Liver (tissue), 9 donors: ENCODE data around the gene KMT2D. TPM values are rescaled to one million over a fixed set of nuclear protein-coding genes. Genes with fewer than 3 reads are reported as not detected.

Source experiments
- DNase-seq: peaks from one replicate; pipeline ENCODE4 v3.0.0-alpha.2; 2017; ENCODE audit warnings: low spot score
- H3K27ac ChIP-seq, 2 donors: one replicate each; pipeline ENCODE4 v1.7.0; 2013; ENCODE audit warnings: inconsistent platforms in 2 of 2, low read length in 2 of 2, control low read depth in 1 of 2, low read depth in 1 of 2, mild to moderate bottlenecking in 1 of 2
- H3K27me3 ChIP-seq, 4 donors: one replicate each; pipeline versions ENCODE4 v1.6.1 to v1.7.0; 2013; ENCODE audit warnings: low read length in 3 of 4, inconsistent platforms in 1 of 4, mild to moderate bottlenecking in 1 of 4, moderate library complexity in 1 of 4; ENCODE audit not compliant: control insufficient read depth in 4 of 4, insufficient read depth in 4 of 4
- H3K36me3 ChIP-seq, 4 donors: one replicate each; pipeline versions ENCODE4 v1.6.1 to v1.7.0; 2013; ENCODE audit warnings: low read length in 3 of 4, mild to moderate bottlenecking in 3 of 4, low read depth in 1 of 4, moderate library complexity in 1 of 4; ENCODE audit not compliant: control insufficient read depth in 4 of 4, insufficient read depth in 3 of 4
- H3K4me1 ChIP-seq, 4 donors: one replicate each; pipeline versions ENCODE4 v1.6.1 to v1.7.0; 2013; ENCODE audit warnings: low read length in 3 of 4, mild to moderate bottlenecking in 3 of 4, moderate library complexity in 1 of 4; ENCODE audit not compliant: control insufficient read depth in 4 of 4, insufficient read depth in 4 of 4
- H3K4me3 ChIP-seq, 3 donors: one replicate each; pipeline versions ENCODE4 v1.6.1 to v1.7.0; 2013; ENCODE audit warnings: low read length in 3 of 3, control low read depth in 1 of 3, low read depth in 1 of 3, mild to moderate bottlenecking in 1 of 3
- H3K9ac ChIP-seq, 2 donors: one replicate each; pipeline ENCODE4 v1.7.0; 2013; ENCODE audit warnings: low read length in 2 of 2, mild to moderate bottlenecking in 2 of 2, moderate library complexity in 2 of 2, control low read depth in 1 of 2, low read depth in 1 of 2
- H3K9me3 ChIP-seq, 4 donors: one replicate each; pipeline versions ENCODE4 v1.6.1 to v1.7.0; 2013; ENCODE audit warnings: low read length in 3 of 4; ENCODE audit not compliant: control insufficient read depth in 4 of 4
- FOXA2 ChIP-seq: IDR thresholded peaks from 2 replicates; pipeline ENCODE4 v1.6.1; 2016; ENCODE audit warnings: antibody characterized with exemption
- HNF4A ChIP-seq, 2 donors: conservative IDR thresholded peaks; 2 replicates each; pipeline ENCODE4 v1.6.1; 2016; ENCODE audit warnings: antibody characterized with exemption in 2 of 2, mild to moderate bottlenecking in 2 of 2
- JUND ChIP-seq, 2 donors: IDR thresholded peaks; 2 replicates each; pipeline ENCODE4 v1.6.1; 2016; ENCODE audit warnings: antibody characterized with exemption in 2 of 2
- NR2F2 ChIP-seq: IDR thresholded peaks from 2 replicates; pipeline ENCODE4 v1.6.1; 2016; ENCODE audit warnings: antibody characterized with exemption
- RAD21 ChIP-seq, 2 donors: IDR thresholded peaks; 2 replicates each; pipeline ENCODE4 v1.6.1; 2016; ENCODE audit warnings: antibody characterized with exemption in 2 of 2, mild to moderate bottlenecking in 2 of 2
- TAF1 ChIP-seq: conservative IDR thresholded peaks from 2 replicates; pipeline ENCODE4 v1.6.1; 2016; ENCODE audit warnings: antibody characterized with exemption, mild to moderate bottlenecking
- YY1 ChIP-seq: IDR thresholded peaks from 2 replicates; pipeline ENCODE4 v1.6.1; 2016; ENCODE audit warnings: antibody characterized with exemption, mild to moderate bottlenecking
- WGBS: extraction: QIAGEN DNeasy Blood & Tissue Kit; methylation state at CpG from one replicate; pipeline ENCODE4 v1.1.7; 2013; 5-methylcytosine and 5-hydroxymethylcytosine counted together
- polyA plus RNA-seq, 2 donors: library from polyadenylated mRNA; stranded (reverse) in 1 of 2; unstranded in 1 of 2; fragments of 200-250 nt in 1 of 2; fragments of >200 nt in 1 of 2; fragmentation: Nextera tagmentation in 1 of 2; extraction: Ambion mirVana in 1 of 2; gene quantifications; one replicate each; pipeline versions ENCODE4 v1.2.1 to v1.2.3, GENCODE V29; 2013 to 2015
- total RNA-seq, 2 donors: library from RNA; depleted of rRNA; stranded (reverse); fragments of >200 nt; gene quantifications; one replicate each; pipeline ENCODE4 v1.2.3, GENCODE V29; 2014
- TF ChIP-seq, protein P1 (sequence below): fragments of 150-350 bp; IDR thresholded peaks from 2 replicates; pipeline ENCODE4 v1.5.1; 2017; ENCODE audit warnings: improper control_type of control experiment, low read depth, low read length; ENCODE audit not compliant: missing input control
- TF ChIP-seq, protein P2 (sequence below): IDR thresholded peaks from 2 replicates; pipeline ENCODE4 v1.6.1; 2016; ENCODE audit warnings: antibody characterized with exemption, mild to moderate bottlenecking
- TF ChIP-seq, protein P3 (sequence below): IDR thresholded peaks from 2 replicates; pipeline ENCODE4 v1.6.1; 2016; ENCODE audit warnings: antibody characterized with exemption
- TF ChIP-seq, protein P4 (sequence below): IDR thresholded peaks from 2 replicates; pipeline ENCODE4 v1.6.1; 2016; ENCODE audit warnings: antibody characterized with exemption
- donor health status: healthy.
- donor health status: healthy.
- donor health status: healthy.
- donor health status: healthy.
- donor health status: healthy.

The KMT2D gene
- total and polyA plus RNA-seq, 4 donors, result 4.5 to 53.8 (median 25.0) TPM

DNA sequence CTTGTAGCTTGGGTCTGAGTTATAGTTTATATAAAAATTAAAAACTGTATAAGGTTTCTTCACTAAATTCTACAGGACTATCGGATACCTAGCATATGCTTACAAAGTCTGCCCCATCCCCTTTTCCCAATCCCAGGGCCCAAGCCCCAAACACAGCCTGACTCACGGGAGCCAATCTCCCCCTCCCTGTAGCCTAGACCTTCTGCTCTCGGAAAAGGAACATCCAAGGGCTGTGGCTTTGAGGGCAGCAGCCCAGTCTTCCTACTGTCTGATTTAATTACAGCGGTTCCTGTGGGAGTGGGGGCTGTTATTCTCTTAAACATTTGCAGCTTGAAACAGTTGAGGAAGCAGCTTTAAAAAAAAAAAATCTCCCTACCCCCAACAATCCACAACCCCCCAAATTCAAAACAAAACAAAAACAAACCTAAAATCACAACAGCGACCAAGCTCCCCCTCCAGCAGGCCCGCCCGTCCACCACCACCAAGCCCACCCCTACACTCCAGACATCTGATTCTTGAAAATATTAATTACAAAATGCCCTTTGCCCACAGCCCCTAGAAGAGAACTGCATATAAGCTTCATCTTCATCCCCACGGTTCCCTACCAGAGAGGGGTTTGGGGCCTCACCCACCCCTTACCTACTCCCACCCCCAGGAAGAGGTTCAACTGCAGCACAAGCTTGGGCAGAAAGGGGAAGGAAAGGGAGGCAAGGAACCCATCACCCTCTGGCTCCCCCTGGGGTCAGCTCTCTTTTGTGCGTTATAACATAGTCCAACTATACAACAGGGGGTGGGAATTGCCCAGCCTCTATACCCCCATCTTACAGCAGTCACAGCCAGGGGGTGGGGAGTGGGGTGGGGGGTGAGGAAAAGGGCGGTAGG, 40.9 kb downstream of the KMT2D start:
- no peak overlapping the region for H3K9ac ChIP-seq
- H3K36me3 ChIP-seq, result peaks cover 10 to 33% (median 28%) of the 10 kb centered on the region in 4 donors
- peak overlapping the region; percentile 87 to 92 for H3K27ac ChIP-seq
- WGBS, result 79% methylated on average over 10 of the region's 10 CpGs
- TF ChIP-seq, protein P1, sequence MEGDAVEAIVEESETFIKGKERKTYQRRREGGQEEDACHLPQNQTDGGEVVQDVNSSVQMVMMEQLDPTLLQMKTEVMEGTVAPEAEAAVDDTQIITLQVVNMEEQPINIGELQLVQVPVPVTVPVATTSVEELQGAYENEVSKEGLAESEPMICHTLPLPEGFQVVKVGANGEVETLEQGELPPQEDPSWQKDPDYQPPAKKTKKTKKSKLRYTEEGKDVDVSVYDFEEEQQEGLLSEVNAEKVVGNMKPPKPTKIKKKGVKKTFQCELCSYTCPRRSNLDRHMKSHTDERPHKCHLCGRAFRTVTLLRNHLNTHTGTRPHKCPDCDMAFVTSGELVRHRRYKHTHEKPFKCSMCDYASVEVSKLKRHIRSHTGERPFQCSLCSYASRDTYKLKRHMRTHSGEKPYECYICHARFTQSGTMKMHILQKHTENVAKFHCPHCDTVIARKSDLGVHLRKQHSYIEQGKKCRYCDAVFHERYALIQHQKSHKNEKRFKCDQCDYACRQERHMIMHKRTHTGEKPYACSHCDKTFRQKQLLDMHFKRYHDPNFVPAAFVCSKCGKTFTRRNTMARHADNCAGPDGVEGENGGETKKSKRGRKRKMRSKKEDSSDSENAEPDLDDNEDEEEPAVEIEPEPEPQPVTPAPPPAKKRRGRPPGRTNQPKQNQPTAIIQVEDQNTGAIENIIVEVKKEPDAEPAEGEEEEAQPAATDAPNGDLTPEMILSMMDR, result no peak
- TF ChIP-seq NR2F2, result no peak
- TF ChIP-seq FOXA2, result no peak
- TF ChIP-seq JUND (IDR thresholded peaks at IDR 0.05), result no peak
- TF ChIP-seq YY1, result no peak
- TF ChIP-seq, protein P2, sequence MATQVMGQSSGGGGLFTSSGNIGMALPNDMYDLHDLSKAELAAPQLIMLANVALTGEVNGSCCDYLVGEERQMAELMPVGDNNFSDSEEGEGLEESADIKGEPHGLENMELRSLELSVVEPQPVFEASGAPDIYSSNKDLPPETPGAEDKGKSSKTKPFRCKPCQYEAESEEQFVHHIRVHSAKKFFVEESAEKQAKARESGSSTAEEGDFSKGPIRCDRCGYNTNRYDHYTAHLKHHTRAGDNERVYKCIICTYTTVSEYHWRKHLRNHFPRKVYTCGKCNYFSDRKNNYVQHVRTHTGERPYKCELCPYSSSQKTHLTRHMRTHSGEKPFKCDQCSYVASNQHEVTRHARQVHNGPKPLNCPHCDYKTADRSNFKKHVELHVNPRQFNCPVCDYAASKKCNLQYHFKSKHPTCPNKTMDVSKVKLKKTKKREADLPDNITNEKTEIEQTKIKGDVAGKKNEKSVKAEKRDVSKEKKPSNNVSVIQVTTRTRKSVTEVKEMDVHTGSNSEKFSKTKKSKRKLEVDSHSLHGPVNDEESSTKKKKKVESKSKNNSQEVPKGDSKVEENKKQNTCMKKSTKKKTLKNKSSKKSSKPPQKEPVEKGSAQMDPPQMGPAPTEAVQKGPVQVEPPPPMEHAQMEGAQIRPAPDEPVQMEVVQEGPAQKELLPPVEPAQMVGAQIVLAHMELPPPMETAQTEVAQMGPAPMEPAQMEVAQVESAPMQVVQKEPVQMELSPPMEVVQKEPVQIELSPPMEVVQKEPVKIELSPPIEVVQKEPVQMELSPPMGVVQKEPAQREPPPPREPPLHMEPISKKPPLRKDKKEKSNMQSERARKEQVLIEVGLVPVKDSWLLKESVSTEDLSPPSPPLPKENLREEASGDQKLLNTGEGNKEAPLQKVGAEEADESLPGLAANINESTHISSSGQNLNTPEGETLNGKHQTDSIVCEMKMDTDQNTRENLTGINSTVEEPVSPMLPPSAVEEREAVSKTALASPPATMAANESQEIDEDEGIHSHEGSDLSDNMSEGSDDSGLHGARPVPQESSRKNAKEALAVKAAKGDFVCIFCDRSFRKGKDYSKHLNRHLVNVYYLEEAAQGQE, result no peak
- TF ChIP-seq TAF1, result no peak
- TF ChIP-seq, protein P3, sequence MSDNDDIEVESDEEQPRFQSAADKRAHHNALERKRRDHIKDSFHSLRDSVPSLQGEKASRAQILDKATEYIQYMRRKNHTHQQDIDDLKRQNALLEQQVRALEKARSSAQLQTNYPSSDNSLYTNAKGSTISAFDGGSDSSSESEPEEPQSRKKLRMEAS, result no peak
- no peak for TF ChIP-seq HNF4A (conservative IDR thresholded peaks at IDR 0.05)
- no peak for DNase-seq
- H3K27me3 ChIP-seq, result no peaks in the 10 kb centered on the region
- peaks cover 4 to 16% (median 9%) of the 10 kb centered on the region in 4 donors for H3K4me1 ChIP-seq
- peak overlapping the region in 1 of 3 donors; percentile 64 for H3K4me3 ChIP-seq
- no peaks in the 10 kb centered on the region for H3K9me3 ChIP-seq

DNA sequence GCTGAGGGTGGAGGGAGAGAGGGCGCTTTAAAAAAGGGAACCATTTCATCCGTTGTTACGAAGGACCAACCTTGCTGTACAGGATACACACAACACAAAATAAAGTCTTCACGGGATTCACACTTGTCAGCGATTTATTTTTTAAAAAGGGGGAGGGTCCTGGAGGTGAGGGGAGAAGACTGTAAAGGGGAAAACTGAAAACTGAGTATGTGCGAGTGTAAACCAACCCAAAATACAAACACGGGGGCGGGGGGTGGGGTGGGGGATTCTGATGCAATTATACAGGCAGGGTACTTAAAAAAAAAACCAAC, 41.5 kb downstream of the KMT2D start:
- no peaks in the 10 kb centered on the region for H3K27me3 ChIP-seq
- H3K9me3 ChIP-seq, result no peaks in the 10 kb centered on the region
- peak overlapping the region; percentile 85 to 97 for H3K9ac ChIP-seq
- TF ChIP-seq, protein P4, sequence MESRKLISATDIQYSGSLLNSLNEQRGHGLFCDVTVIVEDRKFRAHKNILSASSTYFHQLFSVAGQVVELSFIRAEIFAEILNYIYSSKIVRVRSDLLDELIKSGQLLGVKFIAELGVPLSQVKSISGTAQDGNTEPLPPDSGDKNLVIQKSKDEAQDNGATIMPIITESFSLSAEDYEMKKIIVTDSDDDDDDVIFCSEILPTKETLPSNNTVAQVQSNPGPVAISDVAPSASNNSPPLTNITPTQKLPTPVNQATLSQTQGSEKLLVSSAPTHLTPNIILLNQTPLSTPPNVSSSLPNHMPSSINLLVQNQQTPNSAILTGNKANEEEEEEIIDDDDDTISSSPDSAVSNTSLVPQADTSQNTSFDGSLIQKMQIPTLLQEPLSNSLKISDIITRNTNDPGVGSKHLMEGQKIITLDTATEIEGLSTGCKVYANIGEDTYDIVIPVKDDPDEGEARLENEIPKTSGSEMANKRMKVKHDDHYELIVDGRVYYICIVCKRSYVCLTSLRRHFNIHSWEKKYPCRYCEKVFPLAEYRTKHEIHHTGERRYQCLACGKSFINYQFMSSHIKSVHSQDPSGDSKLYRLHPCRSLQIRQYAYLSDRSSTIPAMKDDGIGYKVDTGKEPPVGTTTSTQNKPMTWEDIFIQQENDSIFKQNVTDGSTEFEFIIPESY, result no peak
- TF ChIP-seq, protein P3, result no peak
- no peak for TF ChIP-seq RAD21 (IDR thresholded peaks at IDR 0.05)
- DNase-seq, result no peak
- peaks cover 4 to 16% (median 9%) of the 10 kb centered on the region in 4 donors for H3K4me1 ChIP-seq
- H3K36me3 ChIP-seq, result peaks cover 6 to 27% (median 23%) of the 10 kb centered on the region in 4 donors
- peak overlapping the region; percentile 87 to 92 for H3K27ac ChIP-seq
- H3K4me3 ChIP-seq, result peak overlapping the region; percentile 64 to 98 (median 74)
- WGBS, result 6% methylated on average over 8 of the region's 8 CpGs
